ENCODE results near the gene FXYD6. TPM values are rescaled to one million over a fixed set of nuclear protein-coding genes. Genes with fewer than 3 reads are reported as not detected.

Gene FXYD6
- total and polyA plus RNA-seq, 2 of the 8 experiments (the other 6 are each of a cell fraction or from before 2014, with no cell fraction given): 44.6 to 117 TPM

GRCh38 chr11:117898059-117898458 lies 21.6 kb upstream of the FXYD6 start:
- no peak overlapping the region for H3K56ac ChIP-seq (replicated peaks; ENCODE audit: insufficient read length, low read depth, low read length)
- H2AFZ ChIP-seq (ENCODE audit: low read length): no peak overlapping the region
- ChIA-PET POLR2A (ENCODE audit: partially characterized antibody) (no interaction called here), CTCF (ENCODE audit: partially characterized antibody) (interaction anchor here (1.3 to 2.0 kb wide), 2 partner anchors 13 to 49 kb away, joined by 4 to 5 read pairs; no protein-coding TSS in a partner anchor)
- H2BK120ac ChIP-seq (replicated peaks; ENCODE audit: low read depth, low read length): no peak overlapping the region
- H2BK15ac ChIP-seq (ENCODE audit: low read length): no peak overlapping the region
- no peak overlapping the region for H2BK5ac ChIP-seq (ENCODE audit: low read depth, low read length)
- 91% methylated on average over 4 of the region's 4 CpGs; no CpG with 5 or more reads in 1 of the 2 experiments for WGBS, 2 experiments (ENCODE audit: extremely low coverage in 1 of 2, insufficient coverage in 1 of 2, insufficient read length in 1 of 2, insufficient replicate concordance in 2 of 2, low coverage in 1 of 2, low lambda C conversion rate in 2 of 2, missing lambda C conversion rate in 1 of 2)
- no peaks in the 10 kb centered on the region for H3K4me1 ChIP-seq (replicated peaks in 1 of 4; ENCODE audit: control insufficient read depth in 3 of 4, insufficient read depth in 4 of 4, low read length in 3 of 4)
- H3K23ac ChIP-seq (ENCODE audit: insufficient read length): no peak overlapping the region
- H4K20me1 ChIP-seq (replicated peaks in 1 of 2; ENCODE audit: control insufficient read depth in 1 of 2, insufficient read depth in 2 of 2, low read length in 2 of 2): no peaks in the 10 kb centered on the region
- no peak overlapping the region for H2AK5ac ChIP-seq (ENCODE audit: low read depth, low read length)
- H3K27ac ChIP-seq (ENCODE audit: low read depth, low read length): no peak overlapping the region
- H3K4me2 ChIP-seq (ENCODE audit: insufficient read depth in 1 of 2, low read depth in 2 of 2, low read length in 2 of 2): no peak overlapping the region
- H3K9ac ChIP-seq (replicated peaks in 1 of 4; ENCODE audit: extremely low read depth in 1 of 4, low read depth in 3 of 4, low read length in 3 of 4): no peak overlapping the region
- no peaks in the 10 kb centered on the region for H3K23me2 ChIP-seq (ENCODE audit: low read depth, low read length)
- no peak overlapping the region for H2BK12ac ChIP-seq (ENCODE audit: low read depth, low read length)
- no peak overlapping the region for H4K5ac ChIP-seq (ENCODE audit: insufficient read length, low read depth, low read length)
- H3K79me1 ChIP-seq (ENCODE audit: low read depth, low read length): no peaks in the 10 kb centered on the region
- no peak overlapping the region for H3K4me3 ChIP-seq (ENCODE audit: extremely low read depth in 1 of 4, insufficient read depth in 2 of 4, low read depth in 3 of 4, low read length in 4 of 4)
- H2BK20ac ChIP-seq (ENCODE audit: low read length): no peak overlapping the region
- FAIRE-seq: no peak
- no peak overlapping the region for H3K4ac ChIP-seq (replicated peaks; ENCODE audit: insufficient read length, low read depth, low read length)
- H4K91ac ChIP-seq (replicated peaks; ENCODE audit: insufficient read length, low read length): no peak overlapping the region
- no peak overlapping the region for H3K14ac ChIP-seq (ENCODE audit: insufficient read length)
- H3K9me3 ChIP-seq (ENCODE audit: insufficient read depth in 2 of 2, low read depth in 1 of 2, low read length in 1 of 2): no peaks in the 10 kb centered on the region
- H3K36me3 ChIP-seq (ENCODE audit: control insufficient read depth in 2 of 4, insufficient read depth in 4 of 4, low read length in 3 of 4): no peaks in the 10 kb centered on the region
- H3K27me3 ChIP-seq (replicated peaks in 1 of 4; ENCODE audit: control insufficient read depth in 3 of 4, extremely low read depth in 1 of 4, insufficient read depth in 3 of 4, low read length in 3 of 4): peaks cover 0 to 2% (median 0%) of the 10 kb centered on the region in 4 experiments; a peak in 1 of 7 replicates
- DNase-seq (ENCODE audit: low read depth in 1 of 2, low spot score in 2 of 2): no peak
- no peak overlapping the region for H4K8ac ChIP-seq (ENCODE audit: extremely low read depth, insufficient read depth, low read length)
- no peaks in the 10 kb centered on the region for H3K79me2 ChIP-seq (ENCODE audit: control insufficient read depth in 1 of 2, insufficient read depth in 2 of 2, low read length in 2 of 2)
- H3K18ac ChIP-seq (ENCODE audit: extremely low read depth, low read length): no peak overlapping the region
- TF ChIP-seq MAFK (IDR thresholded peaks at IDR 0.05; ENCODE audit: low read depth, low read length) (no peak), RAD21 (IDR thresholded peaks at IDR 0.05 in 1 of 2, conservative IDR thresholded peaks at IDR 0.05 in 1 of 2; ENCODE audit: low read depth in 2 of 2, low read length in 2 of 2) (no peak), CHD2 (IDR thresholded peaks at IDR 0.05; ENCODE audit: low read length) (no peak), SP4 (IDR thresholded peaks at IDR 0.05; ENCODE audit: low read length) (no peak), ZNF274 (IDR thresholded peaks at IDR 0.05; ENCODE audit: borderline replicate concordance, extremely low read depth, low read length) (no peak), KDM1A (IDR thresholded peaks at IDR 0.05; ENCODE audit: borderline replicate concordance, low read length) (no peak), CBX5 (IDR thresholded peaks at IDR 0.05; ENCODE audit: low read depth, low read length) (no peak), ATF3 (IDR thresholded peaks at IDR 0.05; ENCODE audit: insufficient read depth, low read depth, low read length) (no peak), SIRT6 (IDR thresholded peaks at IDR 0.05; ENCODE audit: low read length) (no peak), CEBPB (IDR thresholded peaks at IDR 0.05; ENCODE audit: low read depth, low read length) (no peak), KDM4A (IDR thresholded peaks at IDR 0.05; ENCODE audit: low read depth, low read length, severe bottlenecking) (no peak), SIN3A (conservative IDR thresholded peaks at IDR 0.05 in 1 of 2, IDR thresholded peaks at IDR 0.05 in 1 of 2; ENCODE audit: low read depth in 1 of 2, low read length in 2 of 2) (no peak), POLR2AphosphoS5 (IDR thresholded peaks at IDR 0.05; ENCODE audit: low read depth, low read length) (no peak), POLR2A (IDR thresholded peaks at IDR 0.05; ENCODE audit: control extremely low read depth in 1 of 2, low read depth in 2 of 2, low read length in 2 of 2) (no peak), HDAC2 (IDR thresholded peaks at IDR 0.05; ENCODE audit: borderline replicate concordance in 1 of 2, low read depth in 2 of 2, low read length in 2 of 2) (no peak)
